Osteoblast (primary cell): Measurements from ENCODE around the gene HS2ST1. TPM values are rescaled to one million over a fixed set of nuclear protein-coding genes. Genes with fewer than 3 reads are reported as not detected.

Experiments used
- DNase-seq: peaks from one replicate; pipeline ENCODE4 v3.0.0; 2011; ENCODE audit warnings: low spot score, mixed read lengths; ENCODE audit not compliant: insufficient read length; ENCODE audit errors: missing footprints
- H2AFZ ChIP-seq: 2 replicates; pipeline ENCODE4 v1.6.0; 2011; ENCODE audit warnings: mild to moderate bottlenecking, low read length
- H3K27ac ChIP-seq: 2 replicates; pipeline ENCODE4 v1.5.1; 2011; ENCODE audit warnings: mild to moderate bottlenecking, low read depth, low read length, moderate library complexity
- H3K27me3 ChIP-seq: 2 replicates; pipeline ENCODE4 v1.6.0; 2012; ENCODE audit warnings: mild to moderate bottlenecking, control low read depth, inconsistent platforms, low read length, moderate library complexity; ENCODE audit not compliant: insufficient read depth
- H3K36me3 ChIP-seq: 2 replicates; pipeline ENCODE4 v1.5.1; 2011; ENCODE audit warnings: mild to moderate bottlenecking, low read length, control low read depth, moderate library complexity; ENCODE audit not compliant: insufficient read depth
- H3K4me1 ChIP-seq: 2 replicates; pipeline ENCODE4 v1.5.1; 2011; ENCODE audit warnings: mild to moderate bottlenecking, low read length, control low read depth, moderate library complexity; ENCODE audit not compliant: insufficient read depth
- H3K4me2 ChIP-seq: 2 replicates; pipeline ENCODE4 v1.6.0; 2011; ENCODE audit warnings: mild to moderate bottlenecking, low read length; ENCODE audit not compliant: insufficient read depth
- H3K4me3 ChIP-seq: fragments of 200-600 bp; sonication (generic); 3 replicates; pipeline ENCODE4 v1.5.1; 2012; ENCODE audit warnings: mild to moderate bottlenecking, low read length, inconsistent platforms; ENCODE audit not compliant: insufficient read depth
- H3K79me2 ChIP-seq: 2 replicates; pipeline ENCODE4 v1.6.0; 2012; ENCODE audit warnings: mild to moderate bottlenecking, low read length, control low read depth, inconsistent platforms; ENCODE audit not compliant: insufficient read depth
- H3K9me3 ChIP-seq: 2 replicates; pipeline ENCODE4 v1.5.1; 2011; ENCODE audit warnings: low read depth, low read length, control low read depth
- H4K20me1 ChIP-seq: 2 replicates; pipeline ENCODE4 v1.6.0; 2012; ENCODE audit warnings: mild to moderate bottlenecking, low read length, control low read depth; ENCODE audit not compliant: insufficient read depth
- total RNA-seq: library from RNA; depleted of rRNA; stranded (reverse); fragments of >200 nt; gene quantifications from 2 replicates; pipeline ENCODE4 v1.2.3, GENCODE V29; 2012
- TF ChIP-seq, protein P1 (sequence below): IDR thresholded peaks from 2 replicates; pipeline ENCODE4 v1.5.1; 2011; ENCODE audit warnings: mild to moderate bottlenecking, low read depth, low read length, moderate library complexity; ENCODE audit errors: extremely low read depth

The HS2ST1 gene
- total RNA-seq, 1 donor = 20.3 TPM

DNA sequence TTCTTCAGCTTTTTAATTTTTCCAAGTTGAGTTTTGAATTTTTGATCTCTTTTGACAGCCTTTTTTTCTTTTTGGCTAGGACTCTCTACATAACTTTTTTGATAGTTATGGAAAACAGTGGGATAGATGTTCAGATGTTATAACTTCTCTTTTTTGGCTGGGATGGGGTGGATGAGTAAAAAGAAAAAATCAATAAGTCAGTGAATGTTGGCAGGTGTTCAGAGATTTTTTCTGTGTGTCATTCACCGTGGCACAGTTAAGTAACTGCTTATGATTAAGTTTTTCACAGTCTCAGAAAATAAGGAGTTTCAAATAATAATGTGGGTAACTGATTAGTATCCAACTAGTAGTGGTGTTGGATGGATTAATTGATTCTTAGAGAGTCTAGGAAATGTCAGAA, 24.0 kb downstream of the HS2ST1 start:
- Histone ChIP-seq H4K20me1 (peaks cover 15% of the 10 kb centered on the region), H3K27me3 (no peaks in the 10 kb centered on the region), H3K27ac (no peak overlapping the region), H3K4me2 (no peak overlapping the region), H3K9me3 (no peaks in the 10 kb centered on the region), H3K4me1 (no peaks in the 10 kb centered on the region), H3K36me3 (no peaks in the 10 kb centered on the region), H2AFZ (no peak overlapping the region), H3K79me2 (peaks cover 39% of the 10 kb centered on the region), H3K4me3 (no peak overlapping the region)
- TF ChIP-seq, protein P1, sequence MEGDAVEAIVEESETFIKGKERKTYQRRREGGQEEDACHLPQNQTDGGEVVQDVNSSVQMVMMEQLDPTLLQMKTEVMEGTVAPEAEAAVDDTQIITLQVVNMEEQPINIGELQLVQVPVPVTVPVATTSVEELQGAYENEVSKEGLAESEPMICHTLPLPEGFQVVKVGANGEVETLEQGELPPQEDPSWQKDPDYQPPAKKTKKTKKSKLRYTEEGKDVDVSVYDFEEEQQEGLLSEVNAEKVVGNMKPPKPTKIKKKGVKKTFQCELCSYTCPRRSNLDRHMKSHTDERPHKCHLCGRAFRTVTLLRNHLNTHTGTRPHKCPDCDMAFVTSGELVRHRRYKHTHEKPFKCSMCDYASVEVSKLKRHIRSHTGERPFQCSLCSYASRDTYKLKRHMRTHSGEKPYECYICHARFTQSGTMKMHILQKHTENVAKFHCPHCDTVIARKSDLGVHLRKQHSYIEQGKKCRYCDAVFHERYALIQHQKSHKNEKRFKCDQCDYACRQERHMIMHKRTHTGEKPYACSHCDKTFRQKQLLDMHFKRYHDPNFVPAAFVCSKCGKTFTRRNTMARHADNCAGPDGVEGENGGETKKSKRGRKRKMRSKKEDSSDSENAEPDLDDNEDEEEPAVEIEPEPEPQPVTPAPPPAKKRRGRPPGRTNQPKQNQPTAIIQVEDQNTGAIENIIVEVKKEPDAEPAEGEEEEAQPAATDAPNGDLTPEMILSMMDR = no peak
- no peak for DNase-seq

DNA sequence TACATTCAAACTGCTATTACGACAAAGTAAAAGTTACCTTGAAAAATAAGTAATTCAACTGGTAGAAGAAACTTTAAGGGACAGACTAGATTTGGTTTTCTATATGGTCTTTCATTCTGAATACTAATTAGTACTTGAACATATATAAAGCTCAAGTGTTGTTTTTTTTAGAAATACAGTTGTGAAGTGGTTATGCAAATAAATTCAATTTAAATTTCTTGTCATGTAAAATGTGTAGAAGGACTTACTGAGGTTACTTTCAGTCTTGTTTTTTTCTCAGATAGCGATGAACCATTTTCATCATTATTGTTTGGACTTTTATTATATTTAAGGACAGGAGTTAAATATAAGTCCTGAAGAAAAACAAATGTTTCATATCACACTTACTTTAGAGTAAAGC, 24.4 kb downstream of the HS2ST1 start:
- no peak for DNase-seq
- Histone ChIP-seq H4K20me1 (peaks cover 15% of the 10 kb centered on the region), H2AFZ (no peak overlapping the region), H3K4me2 (no peak overlapping the region), H3K27me3 (no peaks in the 10 kb centered on the region), H3K9me3 (no peaks in the 10 kb centered on the region), H3K36me3 (no peaks in the 10 kb centered on the region), H3K27ac (no peak overlapping the region), H3K79me2 (peaks cover 35% of the 10 kb centered on the region), H3K4me1 (no peaks in the 10 kb centered on the region), H3K4me3 (no peak overlapping the region)
- TF ChIP-seq, protein P1 = no peak

DNA sequence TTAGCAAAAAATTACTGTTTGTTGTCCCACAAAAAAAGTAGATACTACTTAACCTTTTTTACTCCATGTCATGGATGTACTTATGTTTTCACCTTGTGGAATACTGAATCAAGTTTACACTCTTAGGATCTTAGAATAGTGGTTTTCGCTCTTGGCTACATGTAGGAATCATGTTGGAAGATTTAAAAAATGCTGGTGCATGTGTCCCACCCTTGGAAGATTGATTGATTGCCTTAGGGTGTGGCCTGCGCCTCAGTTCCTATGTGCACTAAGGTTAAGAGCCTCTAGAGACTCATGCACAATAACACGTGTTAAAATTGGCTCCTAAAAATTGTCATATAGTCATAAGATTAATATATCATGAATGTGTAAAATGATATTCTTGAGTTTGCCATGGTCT, 25.0 kb downstream of the HS2ST1 start:
- H3K79me2 ChIP-seq = peaks cover 31% of the 10 kb centered on the region

DNA sequence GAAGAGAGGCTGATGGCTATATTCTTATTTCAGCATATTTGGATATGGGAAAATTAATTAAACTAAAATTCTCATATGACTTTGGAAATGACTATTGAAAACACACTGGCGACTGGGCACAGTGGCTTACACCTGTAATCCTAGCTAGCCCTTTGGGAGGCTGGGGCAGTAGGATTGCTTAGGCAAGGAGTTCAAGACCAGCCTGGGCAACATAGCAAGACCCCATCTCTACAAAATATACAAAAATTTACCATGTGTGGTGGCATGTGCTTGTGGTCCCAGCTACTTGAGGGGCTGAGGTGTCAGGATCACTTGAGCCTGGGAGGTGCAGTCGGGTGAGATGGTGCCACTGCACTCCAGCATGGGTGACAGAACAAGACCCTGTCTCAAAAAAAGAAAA, 26.2 kb downstream of the HS2ST1 start:
- Histone ChIP-seq H4K20me1 (peaks cover 13% of the 10 kb centered on the region), H2AFZ (no peak overlapping the region), H3K36me3 (no peaks in the 10 kb centered on the region), H3K4me2 (no peak overlapping the region), H3K4me1 (no peaks in the 10 kb centered on the region), H3K27me3 (no peaks in the 10 kb centered on the region), H3K4me3 (no peak overlapping the region), H3K9me3 (no peaks in the 10 kb centered on the region), H3K27ac (no peak overlapping the region), H3K79me2 (peaks cover 26% of the 10 kb centered on the region)
- TF ChIP-seq, protein P1 = no peak
- no peak for DNase-seq

More for the DNA sequence above, 25.0 kb downstream of the HS2ST1 start:
- Histone ChIP-seq H4K20me1 (peaks cover 15% of the 10 kb centered on the region), H3K9me3 (no peaks in the 10 kb centered on the region), H3K4me2 (no peak overlapping the region), H3K27me3 (no peaks in the 10 kb centered on the region), H3K36me3 (no peaks in the 10 kb centered on the region), H3K4me1 (no peaks in the 10 kb centered on the region), H2AFZ (no peak overlapping the region), H3K27ac (no peak overlapping the region), H3K4me3 (no peak overlapping the region)
- TF ChIP-seq, protein P1 = no peak
- no peak for DNase-seq
